GM18517 (cell line): ENCODE measurements around the gene OPA3.
A peak's percentile ranks its signal among the peaks of the same experiment; 100 is the strongest.
"Not testable (repeated sequence)": the region's sequence is repeated elsewhere in the genome, so short reads cannot be mapped to it uniquely, and the experiment has no call there.

Experiments
- ATAC-seq: cut with Tn5 transposase; IDR thresholded peaks from one replicate; pipeline ENCODE4 v1.9.1; 2021; ENCODE audit warnings: mild to moderate bottlenecking, moderate library complexity; ENCODE audit not compliant: unreplicated experiment

The OPA3 gene

DNA sequence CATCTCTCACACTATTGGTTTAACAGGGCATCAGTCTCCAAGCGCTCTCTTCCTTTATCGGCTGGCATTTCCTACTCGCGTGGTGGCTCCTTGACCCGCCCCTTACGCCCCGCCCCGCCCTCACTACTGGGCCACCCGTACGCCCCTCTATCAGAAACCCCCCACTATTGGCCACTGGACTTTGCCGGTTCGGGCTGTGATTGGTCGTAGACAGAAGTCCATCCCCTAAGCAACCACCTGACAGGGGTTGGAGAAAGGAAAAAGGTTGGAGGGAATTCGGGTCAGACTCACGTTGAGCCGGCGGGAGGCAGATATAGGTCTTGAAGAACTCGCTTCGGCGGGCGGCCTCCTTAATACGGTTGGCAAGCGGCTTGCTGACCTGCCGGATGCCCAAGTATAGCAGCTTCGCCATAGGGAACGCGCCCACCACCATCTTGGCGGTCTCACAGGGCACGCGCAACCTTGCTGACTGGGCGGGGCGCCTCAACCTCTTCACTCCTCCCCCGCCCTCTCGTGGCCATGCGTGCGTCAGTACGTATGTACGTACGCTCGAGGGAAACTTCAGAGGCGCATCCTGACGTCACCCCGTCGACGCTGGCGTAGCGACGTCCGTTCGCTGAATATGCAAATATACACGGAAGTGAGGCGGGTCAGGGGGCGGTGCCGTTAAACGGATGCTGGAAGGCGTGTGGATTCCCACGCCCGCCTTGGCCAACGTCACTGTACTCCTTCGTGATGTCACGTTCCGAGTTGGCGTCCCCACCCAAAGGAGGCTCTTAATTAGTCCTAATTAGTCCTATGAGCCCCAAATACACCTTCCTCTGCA, at the start of gene OPA3:
TSS of gene OPA3 (minus strand) at position 471 of the 826 bp plus-strand sequence. CDS start at position 433, 38 bp downstream.
- peak; percentile 86 for ATAC-seq

DNA sequence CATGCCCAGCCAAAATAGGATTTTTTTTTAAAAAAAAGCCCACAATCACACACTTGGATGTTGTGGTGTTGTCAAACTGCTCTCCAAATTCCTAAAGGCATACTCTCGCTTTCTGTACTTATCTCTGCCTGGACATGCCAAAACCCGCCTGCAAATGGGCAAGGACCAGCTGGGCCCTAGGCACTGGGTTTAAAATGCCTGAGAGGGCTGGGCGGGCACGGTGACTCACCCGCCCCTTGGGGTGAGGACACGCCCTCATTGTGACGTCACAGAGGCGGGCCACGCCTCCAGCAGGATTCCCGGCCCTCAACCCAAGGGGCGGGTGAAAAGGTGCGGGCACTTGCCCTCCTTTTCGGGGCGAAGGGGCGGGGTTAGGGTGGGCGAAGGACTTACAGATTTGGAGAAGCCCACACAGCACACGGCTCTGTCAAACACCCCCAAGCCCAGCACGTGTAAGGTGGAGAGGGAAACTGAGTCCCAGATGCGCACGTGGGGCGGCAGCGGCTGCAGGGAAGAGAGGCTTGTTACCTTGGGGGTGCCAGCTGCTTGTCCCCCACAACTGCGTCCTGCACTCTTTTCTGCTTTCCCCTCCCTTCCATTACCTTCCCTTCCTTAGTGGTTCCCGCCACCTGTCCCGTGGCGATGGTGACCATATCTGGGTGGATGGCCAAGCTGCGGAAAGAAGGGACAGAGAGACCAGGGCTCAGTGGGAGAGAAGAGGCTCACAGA, 48.0 kb upstream of the OPA3 start:
- no peak for ATAC-seq

DNA sequence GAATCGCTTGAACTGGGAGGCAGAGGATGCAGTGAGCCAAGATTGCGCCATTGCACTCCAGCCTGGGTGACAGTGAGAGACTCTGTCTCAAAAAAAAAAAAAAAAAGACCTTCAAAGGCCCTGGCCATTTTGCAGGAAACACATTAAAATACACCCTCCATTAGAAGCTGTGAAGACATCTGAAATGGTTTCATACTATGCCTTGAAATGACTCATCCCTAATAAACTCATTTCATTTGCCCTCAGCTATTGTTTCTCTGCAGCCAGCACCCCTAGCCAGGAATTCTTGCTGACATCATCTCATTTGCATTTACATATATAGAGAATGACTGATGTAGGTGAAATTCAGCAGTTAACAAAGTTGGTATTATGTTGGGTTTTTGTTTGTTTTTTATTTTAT, 45.9 kb upstream of the OPA3 start:
- ATAC-seq, result no peak

DNA sequence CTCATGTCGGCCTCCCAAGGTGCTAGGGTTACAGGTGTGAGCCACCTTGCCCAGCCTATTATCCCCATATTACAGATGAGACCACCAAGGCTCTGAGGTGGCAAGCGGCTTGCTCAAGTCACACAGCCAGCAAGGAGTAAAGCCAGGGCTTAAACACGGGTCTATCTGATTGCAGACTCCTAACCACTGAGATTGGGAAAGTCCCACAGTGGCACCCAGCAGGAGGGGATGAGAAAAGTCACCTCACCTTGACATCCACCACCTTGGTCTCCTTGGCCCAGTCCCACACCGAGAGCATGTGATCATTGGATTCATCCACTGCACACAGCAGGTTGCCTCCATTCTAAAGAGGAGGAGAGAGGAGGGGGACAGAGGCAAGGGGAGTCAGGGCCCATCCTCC, 45.1 kb upstream of the OPA3 start:
- ATAC-seq, result no peak

DNA sequence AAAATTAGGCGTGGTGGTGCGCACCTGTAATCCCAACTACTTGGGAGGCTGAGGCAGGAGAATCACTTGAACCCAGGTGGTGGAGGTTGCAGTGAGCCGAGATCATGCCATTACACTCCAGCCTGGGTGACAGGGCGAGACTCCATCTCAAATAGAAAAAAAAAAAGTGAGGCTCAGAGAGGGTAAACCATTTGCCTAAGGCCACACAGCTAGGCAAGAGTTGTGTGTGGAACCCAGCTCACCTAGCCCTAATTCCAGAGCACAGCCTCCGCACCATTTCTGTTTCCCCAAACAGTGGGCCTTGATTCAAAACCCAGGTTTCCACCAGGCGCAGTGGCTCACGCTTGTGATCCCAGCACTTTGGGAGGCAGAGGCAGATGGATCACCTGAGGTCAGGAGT, 43.6 kb upstream of the OPA3 start:
- not testable (repeated sequence) for ATAC-seq

DNA sequence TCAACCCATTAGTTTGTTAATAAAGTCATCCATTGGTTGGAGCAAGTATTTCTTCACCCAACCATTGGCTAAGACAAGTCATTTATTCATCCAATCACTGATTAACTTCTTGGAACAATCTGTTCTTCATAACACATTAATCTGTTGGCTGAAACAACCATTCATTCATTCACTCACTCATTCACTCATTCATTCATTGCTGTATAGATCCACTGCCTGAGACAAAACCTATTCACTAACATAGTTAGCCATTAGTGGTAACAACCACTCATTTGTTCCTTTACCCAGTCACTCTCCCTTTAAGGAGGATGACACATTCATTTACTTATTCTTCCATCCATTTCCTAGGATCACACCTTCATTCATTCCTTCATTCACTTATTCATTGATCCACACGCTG, 39.4 kb upstream of the OPA3 start:
- no peak for ATAC-seq

DNA sequence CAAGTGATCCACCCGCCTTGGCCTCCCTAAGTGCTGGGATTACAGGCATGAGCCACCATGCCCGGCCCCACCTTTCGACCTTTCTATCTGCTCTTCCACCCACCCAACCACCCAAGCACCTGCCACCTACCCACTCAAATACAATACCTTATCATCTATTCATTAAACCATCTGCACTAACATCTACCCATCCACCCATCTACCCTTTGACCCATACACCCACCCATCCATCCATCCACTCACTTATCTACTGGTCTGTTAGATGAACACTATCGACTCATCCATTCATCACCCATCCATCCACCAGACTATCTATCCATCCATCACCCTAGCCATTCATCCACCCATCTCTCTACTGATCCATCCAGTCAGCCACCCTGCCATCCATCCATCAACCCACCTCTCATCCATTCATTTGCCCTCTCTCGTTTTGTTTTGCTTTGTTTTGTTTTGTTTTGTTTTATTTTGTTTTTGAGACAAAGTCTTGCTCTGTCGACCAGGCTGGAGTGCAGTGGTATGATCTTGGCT, 37.4 kb upstream of the OPA3 start:
- ATAC-seq, result no peak

DNA sequence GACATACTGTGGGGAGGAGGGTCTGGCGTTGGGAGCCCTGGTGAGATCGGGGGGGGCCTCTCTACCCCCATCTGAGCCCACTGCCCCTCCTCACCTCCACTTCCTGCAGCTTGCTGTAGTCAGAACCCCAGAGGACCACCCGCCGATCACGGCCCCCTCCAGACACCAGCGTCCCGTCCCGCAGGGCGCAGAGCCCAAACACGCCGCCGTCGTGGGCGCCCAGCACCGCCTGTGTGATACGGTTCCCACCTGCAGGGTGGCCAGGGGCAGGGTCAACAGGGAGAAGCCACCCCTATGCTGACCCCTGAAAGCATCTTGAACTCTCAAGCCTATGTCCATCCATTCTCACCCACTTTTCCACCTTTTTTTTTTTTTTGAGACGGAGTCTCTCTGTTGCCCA, 36.8 kb upstream of the OPA3 start:
- ATAC-seq, result no peak

DNA sequence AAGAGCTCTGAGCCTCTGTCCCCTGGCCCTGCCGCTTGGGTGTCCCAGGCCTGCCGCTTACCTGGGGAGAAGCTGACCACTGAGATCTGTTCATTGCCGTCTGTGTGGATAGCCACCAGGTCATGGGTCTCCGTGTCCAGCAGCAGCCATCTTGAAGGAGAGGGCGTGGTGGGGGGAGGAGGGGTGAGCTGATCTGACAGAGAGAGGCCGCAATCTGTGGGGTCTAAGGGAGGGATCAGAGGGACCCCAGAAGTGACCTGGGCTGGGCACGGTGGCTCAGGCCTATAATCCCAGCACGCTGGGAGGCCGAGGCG, 32.1 kb upstream of the OPA3 start:
- ATAC-seq, result no peak

DNA sequence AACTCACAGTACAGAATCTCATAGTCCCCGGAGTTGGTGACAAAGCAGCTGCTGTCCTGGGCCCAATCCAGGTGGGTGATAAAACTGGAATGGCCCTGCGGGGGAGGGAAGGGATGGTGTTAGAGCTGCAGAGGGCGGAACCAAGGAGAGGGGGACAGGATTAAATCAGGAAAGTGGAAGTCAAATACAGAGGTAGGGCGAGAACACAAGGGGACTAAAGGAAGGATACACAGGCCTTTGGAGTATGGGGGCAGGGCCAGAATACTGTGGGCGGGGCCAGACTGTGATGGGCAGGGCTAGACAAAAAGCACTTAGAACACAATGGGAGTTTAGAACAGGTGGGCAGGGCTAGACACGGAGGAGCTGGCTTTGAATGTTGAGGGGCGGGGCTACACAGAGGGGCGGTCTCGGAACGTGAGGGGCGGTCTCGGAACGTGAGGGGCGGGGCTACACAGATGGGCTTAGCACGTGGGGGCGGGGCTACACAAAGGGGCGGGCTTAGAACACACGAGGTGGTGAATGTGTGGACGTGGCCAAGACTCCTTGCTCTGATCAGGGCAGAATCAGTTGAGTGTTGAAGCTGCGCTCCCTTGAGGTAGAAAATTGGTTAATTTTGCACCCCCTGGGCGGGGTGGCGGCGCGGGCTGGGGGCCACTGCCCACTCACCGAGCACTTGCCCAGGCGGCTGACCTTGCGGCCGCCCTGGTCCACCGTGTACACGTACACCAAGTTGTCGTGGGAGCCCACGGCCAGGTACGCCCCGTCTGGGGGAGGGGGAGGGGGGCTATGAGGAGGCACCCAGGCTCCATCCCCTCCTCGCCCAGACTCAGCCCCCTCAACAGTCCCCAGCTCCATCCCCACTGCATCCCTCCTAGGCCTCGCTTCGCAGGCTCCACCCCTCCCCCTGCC, 31.4 kb upstream of the OPA3 start:
- no peak for ATAC-seq

DNA sequence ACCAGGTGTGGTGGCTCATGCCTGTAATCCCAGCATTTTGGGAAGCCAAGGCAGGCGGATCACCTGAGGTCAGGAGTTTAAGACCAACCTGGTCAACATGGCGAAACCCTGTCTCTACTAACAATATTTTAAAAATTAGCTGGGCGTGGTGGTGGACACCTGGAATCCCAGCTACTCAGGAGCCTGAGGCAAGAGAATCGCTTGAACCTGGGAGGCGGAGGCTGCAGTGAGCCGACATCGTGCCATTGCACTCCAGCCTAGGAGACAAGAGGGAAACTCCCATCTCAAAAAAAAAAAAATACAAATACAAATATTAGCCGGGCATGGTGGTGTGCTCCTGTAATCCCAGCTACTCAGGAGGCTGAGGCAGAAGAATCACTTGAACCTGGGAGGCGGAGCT, 30.5 kb upstream of the OPA3 start:
- ATAC-seq, result not testable (repeated sequence)

DNA sequence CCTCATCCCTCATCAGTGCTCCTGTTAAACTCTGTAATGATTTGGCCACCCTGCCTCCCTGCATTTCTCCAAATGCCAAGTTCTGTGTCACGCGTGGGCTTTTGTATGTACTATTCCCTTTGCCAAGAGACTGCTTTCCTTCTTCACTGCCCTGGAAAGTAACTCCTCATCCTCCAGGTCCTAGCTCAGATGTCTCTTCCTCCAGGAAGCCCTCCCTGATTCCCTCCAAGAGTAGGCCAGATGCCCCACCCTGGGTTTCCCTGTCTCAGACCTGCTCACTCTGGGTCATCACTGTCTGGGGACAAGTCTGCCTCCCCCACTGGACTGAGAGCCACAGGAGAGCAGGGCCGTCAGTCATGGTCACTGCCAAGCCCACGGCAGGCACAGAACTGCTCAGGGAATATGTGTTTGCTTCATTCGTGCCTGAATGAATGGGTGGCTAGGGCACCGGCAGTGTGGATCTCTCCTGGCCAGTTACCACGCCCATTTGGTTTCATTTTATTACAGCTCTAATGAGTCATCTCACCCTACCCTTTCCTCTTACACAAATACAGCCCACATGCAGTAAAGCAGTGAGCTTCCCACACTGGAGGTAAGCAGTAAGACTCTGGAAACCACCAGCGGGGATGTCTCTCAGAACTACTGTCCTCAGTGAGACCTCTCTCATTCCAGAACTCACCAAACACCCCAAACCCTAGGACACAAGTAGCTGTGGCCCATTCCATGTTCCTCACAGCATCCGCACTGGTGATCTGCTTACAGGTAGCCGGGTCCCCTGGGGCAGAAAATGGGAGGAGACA, 29.5 kb upstream of the OPA3 start:
- ATAC-seq, result no peak

DNA sequence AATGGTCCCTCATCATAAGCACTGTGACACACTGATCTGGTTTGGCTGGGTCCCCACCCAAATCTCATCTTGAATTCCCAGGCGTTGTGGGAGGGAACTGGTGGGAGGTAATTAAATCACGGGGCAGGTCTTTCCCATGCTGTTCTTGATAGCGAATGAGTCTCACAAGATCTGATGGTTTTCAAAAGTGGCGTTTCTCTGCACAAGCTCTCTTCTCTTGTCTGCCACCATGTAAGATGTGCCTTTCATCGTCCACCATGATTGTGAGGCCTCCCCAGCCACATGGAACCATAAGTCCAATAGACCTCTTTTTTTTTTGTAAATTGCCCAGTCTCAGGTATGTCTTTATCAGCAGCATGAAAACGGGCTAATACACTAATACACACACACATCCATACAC, 24.3 kb upstream of the OPA3 start:
- ATAC-seq, result no peak

DNA sequence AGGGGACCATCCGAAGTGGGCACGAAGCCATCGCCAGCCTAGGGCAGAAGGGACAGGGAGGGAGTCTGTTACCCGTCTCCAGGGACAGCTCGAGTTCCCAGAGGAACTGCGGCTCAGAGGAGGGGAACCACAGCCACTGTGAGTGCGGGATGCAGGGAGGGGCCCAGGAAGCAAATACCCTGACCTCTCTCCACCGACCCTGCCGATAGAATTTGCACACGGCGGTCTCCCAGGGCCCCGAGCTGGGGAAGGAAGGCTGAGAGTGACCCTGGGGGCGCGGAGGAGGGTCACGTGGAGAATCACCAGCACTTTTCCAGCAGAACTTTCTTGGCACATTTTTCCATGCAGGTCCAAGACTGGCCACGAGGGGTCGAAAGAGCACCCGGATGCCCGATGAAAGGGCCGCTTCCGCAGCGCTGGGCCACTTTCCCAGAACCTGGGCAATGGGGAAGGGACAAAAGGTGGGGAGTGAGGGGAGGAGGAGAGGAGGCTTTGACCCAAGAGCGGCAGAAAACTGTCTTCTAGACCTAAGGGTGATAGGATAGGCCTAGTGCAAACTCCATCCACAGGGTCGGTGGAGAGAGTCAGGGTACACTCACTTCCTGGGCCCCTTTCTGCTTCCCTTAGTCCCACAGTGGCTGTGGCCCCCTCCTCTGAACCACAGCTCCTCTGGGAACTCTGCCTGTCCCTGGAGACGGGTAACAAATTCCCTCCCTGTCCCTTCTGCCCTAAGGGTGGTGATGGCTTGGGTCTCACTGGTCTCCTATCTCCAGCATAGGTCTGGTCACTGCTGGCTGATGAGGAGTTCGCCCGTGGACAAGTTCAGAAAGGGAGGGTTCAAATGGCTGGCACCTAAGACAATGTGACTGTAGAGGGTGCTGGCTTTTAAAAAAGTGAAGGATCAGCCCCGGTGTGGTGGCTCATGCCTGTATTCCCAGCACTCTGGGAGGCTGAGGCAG, 22.7 kb upstream of the OPA3 start:
- ATAC-seq, result no peak

DNA sequence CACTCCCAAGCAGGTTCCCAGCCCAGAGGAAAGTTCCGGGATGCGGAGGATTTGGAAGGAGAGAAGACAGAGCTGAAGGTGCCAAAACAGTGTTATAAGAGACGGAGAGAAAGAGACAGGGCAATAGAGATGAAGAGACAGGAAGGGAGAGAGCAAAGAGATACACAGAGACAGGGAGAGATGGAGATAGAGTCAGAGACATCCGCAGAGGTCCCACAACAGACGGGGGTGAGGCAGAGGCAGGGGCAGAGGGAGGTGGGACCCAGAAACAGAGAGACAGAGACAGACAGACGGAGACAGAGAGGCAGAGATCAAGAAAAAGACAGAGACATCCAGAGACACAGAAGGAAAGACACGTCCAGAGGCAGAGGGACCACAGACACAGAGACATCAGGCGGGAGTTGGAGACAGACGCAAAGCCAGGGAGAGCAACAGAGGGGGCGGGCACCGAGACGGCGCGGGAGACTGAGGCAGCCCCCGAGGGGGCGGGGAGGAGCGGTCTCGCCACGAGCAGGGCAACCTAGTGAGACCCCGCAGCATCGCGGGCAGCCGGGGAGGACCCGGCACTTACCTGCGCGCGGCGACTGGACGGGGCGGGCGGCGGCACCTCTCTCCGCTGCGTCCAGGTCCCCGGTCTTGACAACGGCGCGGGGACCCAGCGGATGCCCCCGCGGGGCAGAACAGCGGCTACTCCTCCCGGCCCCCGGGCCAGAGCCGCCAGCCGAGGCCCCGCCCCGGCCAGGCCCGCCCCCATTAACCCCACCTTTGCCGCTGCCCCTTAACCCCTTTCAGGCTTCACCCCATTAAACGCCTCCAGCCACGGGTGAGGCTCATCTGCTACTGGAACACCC, 17.1 kb upstream of the OPA3 start, which contains the start of gene GPR4:
TSS of gene GPR4 (minus strand) at position 689 of the 851 bp plus-strand sequence. CDS start 10,346 bp downstream, outside the sequence.
- ATAC-seq, result no peak

DNA sequence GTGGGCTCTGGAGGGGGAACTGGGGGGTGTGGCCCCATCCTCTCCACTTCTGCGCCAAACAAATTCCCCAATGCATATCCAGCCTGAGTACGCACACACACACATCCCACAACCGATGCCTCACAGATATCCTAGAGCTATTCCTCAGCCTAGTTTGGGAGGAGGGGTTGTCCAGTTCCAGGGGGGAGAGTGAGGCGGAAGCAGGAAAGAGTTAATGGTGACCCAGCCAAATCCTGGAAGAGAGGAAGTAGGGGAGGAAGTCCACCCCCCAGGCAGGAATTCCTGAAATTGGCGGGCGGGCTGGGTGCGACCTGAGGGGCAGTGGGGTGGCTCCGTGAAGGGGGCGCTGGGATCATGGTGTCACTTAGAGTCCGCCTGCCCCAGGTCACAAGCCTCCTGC, 16.5 kb upstream of the OPA3 start:
- no peak for ATAC-seq

DNA sequence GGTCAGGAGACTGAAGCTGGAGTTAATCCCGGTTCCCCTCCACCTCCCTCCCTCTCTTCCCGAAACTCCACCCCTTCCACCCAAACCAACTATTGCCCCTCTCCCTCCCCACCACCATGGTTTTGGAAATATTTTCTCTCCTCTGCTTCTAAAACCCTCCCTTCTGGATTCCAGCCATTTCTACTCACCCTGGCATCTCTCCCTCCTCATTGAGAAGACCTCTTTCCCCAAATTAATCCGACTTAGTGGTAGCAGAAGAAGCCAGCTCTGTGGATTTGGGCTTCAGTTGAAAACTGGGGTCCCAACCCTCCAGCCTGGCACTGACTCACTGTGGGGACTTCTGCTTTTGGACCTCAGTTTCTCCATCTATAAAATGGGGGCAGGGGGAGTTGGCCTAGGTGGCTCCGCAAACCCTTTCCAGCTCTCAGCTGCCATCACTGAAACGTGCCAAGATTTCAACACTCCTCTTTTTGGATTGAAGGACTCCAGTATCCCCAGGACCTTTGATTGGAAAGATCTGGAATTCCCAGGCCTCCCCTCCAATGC, 15.8 kb upstream of the OPA3 start:
- ATAC-seq, result no peak

DNA sequence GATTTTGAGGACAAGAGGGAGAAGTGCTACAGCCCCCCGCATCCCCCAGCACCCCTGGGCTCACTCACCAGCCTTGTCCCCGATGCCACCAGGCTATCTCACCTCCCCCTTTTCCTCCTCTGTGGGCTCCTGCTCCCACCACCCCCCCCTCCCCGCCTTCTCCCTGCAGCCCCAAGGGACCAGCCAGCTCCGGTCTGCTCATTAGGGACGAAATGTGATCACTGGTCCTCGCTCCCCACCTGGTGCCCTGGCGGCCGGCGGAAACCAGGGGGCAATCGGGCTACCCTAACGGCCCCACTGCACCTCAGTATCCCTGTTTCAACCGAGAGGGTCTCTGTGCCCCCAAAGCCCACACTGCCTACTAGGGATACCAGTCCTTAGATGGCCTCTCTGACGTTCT, 14.7 kb upstream of the OPA3 start:
- ATAC-seq, result no peak
